DOHH2 (cell line): ENCODE results near the gene MTG1.

ENCODE experiments used
- H3F3A ChIP-seq: fragments of 200-600 bp; sonication (generic), shearing (Covaris generic); 2 replicates; pipeline ENCODE4 v1.6.0; 2016; ENCODE audit warnings: antibody characterized with exemption, mild to moderate bottlenecking; ENCODE audit not compliant: control insufficient read depth, insufficient read depth
- H3K27ac ChIP-seq: fragments of 200-600 bp; sonication (generic); 2 replicates; pipeline ENCODE4 v1.5.1; 2014; ENCODE audit warnings: low read depth, mild to moderate bottlenecking, low read length, moderate library complexity
- H3K27me3 ChIP-seq: fragments of 200-600 bp; sonication (generic); 2 replicates; pipeline ENCODE4 v1.6.1; 2014; ENCODE audit warnings: mild to moderate bottlenecking, low read length, mixed read lengths; ENCODE audit not compliant: control insufficient read depth
- H3K36me3 ChIP-seq: fragments of 200-600 bp; sonication (generic); 2 replicates; pipeline ENCODE4 v1.6.1; 2014; ENCODE audit warnings: mild to moderate bottlenecking, low read length, moderate library complexity, mixed read lengths; ENCODE audit not compliant: control insufficient read depth
- H3K4me1 ChIP-seq: fragments of 200-600 bp; sonication (generic); 2 replicates; pipeline ENCODE4 v1.6.1; 2014; ENCODE audit warnings: mild to moderate bottlenecking, low read length, mixed read lengths; ENCODE audit not compliant: control insufficient read depth
- H3K4me2 ChIP-seq: fragments of 200-600 bp; sonication (generic); 2 replicates; pipeline ENCODE4 v1.6.0; 2014; ENCODE audit warnings: mild to moderate bottlenecking, low read length, moderate library complexity
- H3K4me3 ChIP-seq: fragments of 200-600 bp; sonication (generic); 2 replicates; pipeline ENCODE4 v1.5.1; 2014; ENCODE audit warnings: mild to moderate bottlenecking, low read length, mixed read lengths
- H3K79me2 ChIP-seq: fragments of 200-600 bp; sonication (generic); 2 replicates; pipeline ENCODE4 v1.6.1; 2014; ENCODE audit warnings: mild to moderate bottlenecking, low read length, mixed read lengths; ENCODE audit not compliant: control insufficient read depth
- H3K9me2 ChIP-seq: fragments of 200-600 bp; sonication (generic); replicated peaks from 2 replicates; pipeline ENCODE4 v1.6.1; 2014; ENCODE audit warnings: mild to moderate bottlenecking, low read length, mixed read lengths; ENCODE audit not compliant: control insufficient read depth
- H3K9me3 ChIP-seq: fragments of 200-600 bp; sonication (generic); 2 replicates; pipeline ENCODE4 v1.6.1; 2014; ENCODE audit warnings: antibody characterized with exemption, low read length, mixed read lengths; ENCODE audit not compliant: control insufficient read depth, insufficient read depth
- H4K20me1 ChIP-seq: fragments of 200-600 bp; sonication (generic); 2 replicates; pipeline ENCODE4 v1.6.0; 2014; ENCODE audit warnings: low read depth, mild to moderate bottlenecking, antibody characterized with exemption, low read length, moderate library complexity; ENCODE audit not compliant: control insufficient read depth, insufficient read depth
- CTCF ChIP-seq: fragments of 200-600 bp; sonication (generic); IDR thresholded peaks from one replicate; pipeline ENCODE4 v1.5.1; 2014; ENCODE audit warnings: antibody characterized with exemption, mild to moderate bottlenecking, low read depth, low read length; ENCODE audit not compliant: poor library complexity, severe bottlenecking
- EZH2phosphoT487 ChIP-seq: fragments of 200-600 bp; sonication (generic); IDR thresholded peaks from 2 replicates; pipeline ENCODE4 v1.6.1; 2017; ENCODE audit warnings: borderline replicate concordance, mild to moderate bottlenecking, antibody characterized with exemption, low read length, moderate library complexity, mixed read lengths

MTG1 gene

GRCh38 chr10:133347710-133348517, 46.0 kb upstream of the MTG1 start:
- Histone ChIP-seq H3K4me3 (no peak overlapping the region), H3K4me2 (no peak overlapping the region), H3K36me3 (no peaks in the 10 kb centered on the region), H3K4me1 (no peaks in the 10 kb centered on the region; the same call in 1 of the 2 replicates), H3K9me2 (no peaks in the 10 kb centered on the region), H4K20me1 (no peaks in the 10 kb centered on the region), H3K27ac (no peak overlapping the region), H3K27me3 (no peaks in the 10 kb centered on the region), H3F3A (no peaks in the 10 kb centered on the region), H3K79me2 (no peaks in the 10 kb centered on the region), H3K9me3 (no peaks in the 10 kb centered on the region)
- TF ChIP-seq EZH2phosphoT487 (no peak), CTCF (no peak)

- Histone ChIP-seq H3K27me3 (no peaks in the 10 kb centered on the region), H4K20me1 (no peaks in the 10 kb centered on the region), H3K4me2 (no peak overlapping the region), H3K9me3 (no peaks in the 10 kb centered on the region), H3K27ac (no peak overlapping the region), H3K9me2 (no peaks in the 10 kb centered on the region), H3K4me3 (no peak overlapping the region), H3K79me2 (no peaks in the 10 kb centered on the region), H3K4me1 (no peaks in the 10 kb centered on the region; the same call in 1 of the 2 replicates), H3K36me3 (no peaks in the 10 kb centered on the region), H3F3A (no peaks in the 10 kb centered on the region)
- TF ChIP-seq EZH2phosphoT487 (no peak), CTCF (no peak)
These were observed 44.8 kb upstream of the MTG1 start for GRCh38 chr10:133349160-133349568.

GRCh38 chr10:133349577-133350011, 44.4 kb upstream of the MTG1 start:
- H3K4me2 ChIP-seq: no peak overlapping the region
- TF ChIP-seq CTCF: no peak
- TF ChIP-seq EZH2phosphoT487: no peak
- H3K36me3 ChIP-seq: no peaks in the 10 kb centered on the region
- no peaks in the 10 kb centered on the region for H3K9me3 ChIP-seq
- H3F3A ChIP-seq: no peaks in the 10 kb centered on the region
- no peak overlapping the region for H3K27ac ChIP-seq
- no peaks in the 10 kb centered on the region for H3K9me2 ChIP-seq
- H3K4me1 ChIP-seq: no peaks in the 10 kb centered on the region; the same call in 1 of the 2 replicates
- H3K79me2 ChIP-seq: no peaks in the 10 kb centered on the region
- H4K20me1 ChIP-seq: no peaks in the 10 kb centered on the region
- no peaks in the 10 kb centered on the region for H3K27me3 ChIP-seq
- no peak overlapping the region for H3K4me3 ChIP-seq
